ENCODE measurements around the gene RASSF7. TPM values are rescaled to one million over a fixed set of nuclear protein-coding genes. Genes with fewer than 3 reads are reported as not detected.

The RASSF7 gene
- polyA plus RNA-seq, 1 of the 3 experiments (the other 2 are of a cell fraction): 19.8 TPM

- Histone ChIP-seq H3K79me2 (ENCODE audit: insufficient read depth) (no peaks in the 10 kb centered on the region; the same call in 1 of the 2 replicates), H4K20me1 (ENCODE audit: insufficient read depth) (no peaks in the 10 kb centered on the region), H3K27ac (ENCODE audit: low read depth in 2 of 2, low read length in 1 of 2) (no peak overlapping the region), H3K9me2 (no peaks in the 10 kb centered on the region), H3K4me3 (ENCODE audit: low read depth in 2 of 2, low read length in 1 of 2) (no peak overlapping the region), H2AFZ (ENCODE audit: low read depth) (no peak overlapping the region), H3F3A (replicated peaks; ENCODE audit: insufficient read depth) (no peaks in the 10 kb centered on the region), H3K9me3 (no peaks in the 10 kb centered on the region), H3K4me2 (no peak overlapping the region), H3K4me1 (ENCODE audit: control insufficient read depth in 1 of 2, insufficient read depth in 2 of 2, low read depth in 1 of 2, low read length in 1 of 2) (peaks cover 4 to 29% of the 10 kb centered on the region in 2 experiments; a peak in 2 of 4 replicates), H3K36me3 (replicated peaks in 1 of 2; ENCODE audit: control insufficient read depth in 1 of 2, insufficient read depth in 2 of 2, low read length in 1 of 2) (no peaks in the 10 kb centered on the region), H3K27me3 (ENCODE audit: insufficient read depth) (peaks cover 11% of the 10 kb centered on the region), H3K9ac (no peak overlapping the region)
- DNase-seq: no peak
- TF ChIP-seq YY1 (IDR thresholded peaks at IDR 0.05; ENCODE audit: low read depth) (no peak), MEF2A (IDR thresholded peaks at IDR 0.05; ENCODE audit: borderline replicate concordance, low read depth) (no peak), USF1 (IDR thresholded peaks at IDR 0.05; ENCODE audit: borderline replicate concordance, low read depth) (no peak), ELF1 (IDR thresholded peaks at IDR 0.05) (no peak), PBX3 (IDR thresholded peaks at IDR 0.05) (no peak), JUND (IDR thresholded peaks at IDR 0.05) (no peak), EP300 (IDR thresholded peaks at IDR 0.05; ENCODE audit: borderline replicate concordance in 1 of 2, low read depth in 1 of 2, low read length in 1 of 2) (no peak), IRF3 (IDR thresholded peaks at IDR 0.05; ENCODE audit: low read depth, low read length) (no peak), FOXJ3 (CRISPR knock-in tag; IDR thresholded peaks at IDR 0.05) (no peak), SMC3 (IDR thresholded peaks at IDR 0.05; ENCODE audit: low read depth, low read length) (no peak), ZBTB33 (IDR thresholded peaks at IDR 0.05; ENCODE audit: borderline replicate concordance, low read depth) (no peak), RFX5 (IDR thresholded peaks at IDR 0.05; ENCODE audit: low read length) (no peak)
- CTCF ChIA-PET: interaction anchor here (0.9 to 1.5 kb wide), 2 partner anchors 41 to 165 kb away, joined by 3 to 7 read pairs; no protein-coding TSS in a partner anchor
- POLR2A ChIA-PET: interaction anchor here (1.5 kb wide), 1 partner anchor 17 kb away, joined by 3 read pairs; no protein-coding TSS in a partner anchor
- WGBS (ENCODE audit: low lambda C conversion rate): 82% methylated on average over 10 of the region's 15 CpGs
Measured at GRCh38 chr11:559020-559620, 1.6 kb upstream of the RASSF7 start.
